ENCODE data around the gene FADS1. TPM values are rescaled to one million over a fixed set of nuclear protein-coding genes. Genes with fewer than 3 reads are reported as not detected.

FADS1 gene
- total and polyA plus RNA-seq, 7 donors, result 8.6 to 93.2 (median 17.2) TPM

DNA sequence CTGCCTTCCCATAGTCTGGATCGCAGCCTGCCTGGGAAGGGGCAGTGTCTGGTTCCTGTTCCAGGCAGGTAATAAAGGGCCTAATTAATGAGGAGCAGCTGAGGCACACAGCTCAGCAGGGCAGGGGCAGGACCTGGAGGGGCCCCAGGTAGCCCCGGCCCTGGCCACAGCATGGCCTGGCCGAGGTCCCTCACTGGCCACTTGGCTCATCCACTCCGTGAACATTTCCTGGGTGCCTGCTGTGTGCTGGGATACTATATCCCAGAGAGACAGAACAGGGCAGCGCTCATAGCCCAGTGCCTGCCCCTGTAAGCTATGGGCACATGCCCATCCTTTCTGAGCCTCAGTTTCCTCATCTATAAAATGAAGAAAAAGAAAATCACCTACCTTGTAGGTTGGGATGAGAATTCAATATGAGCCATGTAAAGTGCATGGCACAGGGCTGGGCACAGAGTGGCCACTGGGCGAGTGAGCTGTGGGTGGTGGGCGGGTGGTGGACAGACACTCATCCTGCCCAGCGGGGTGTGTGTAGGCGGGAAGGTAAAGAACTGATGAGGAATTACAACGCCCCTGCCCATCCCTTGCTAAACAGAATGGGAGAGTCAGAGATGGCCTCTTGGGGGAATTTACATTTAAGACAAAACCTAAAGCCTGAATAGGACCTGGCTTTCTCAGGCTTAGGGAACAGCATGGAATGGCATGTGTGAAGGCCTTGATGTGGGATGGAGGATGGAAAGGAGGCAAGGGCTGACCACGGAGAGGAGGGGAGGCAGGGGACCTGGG is 55.2 kb downstream of the FADS1 start:
- Histone ChIP-seq H3K27ac (no peak overlapping the region), H3K9me3 (no peaks in the 10 kb centered on the region), H3K4me3 (no peak overlapping the region), H3K36me3 (ENCODE audit: insufficient read depth in 1 of 2, low read depth in 1 of 2) (no peaks in the 10 kb centered on the region), H3K27me3 (ENCODE audit: insufficient read depth in 3 of 3, low read length in 2 of 3) (peaks cover 0 to 26% (median 10%) of the 10 kb centered on the region in 3 donors), H3K4me1 (no peaks in the 10 kb centered on the region)
- WGBS, 3 donors, result 68 to 79% (median 70%) methylated on average over 11 of the region's 11 CpGs
- TF ChIP-seq, protein P1, sequence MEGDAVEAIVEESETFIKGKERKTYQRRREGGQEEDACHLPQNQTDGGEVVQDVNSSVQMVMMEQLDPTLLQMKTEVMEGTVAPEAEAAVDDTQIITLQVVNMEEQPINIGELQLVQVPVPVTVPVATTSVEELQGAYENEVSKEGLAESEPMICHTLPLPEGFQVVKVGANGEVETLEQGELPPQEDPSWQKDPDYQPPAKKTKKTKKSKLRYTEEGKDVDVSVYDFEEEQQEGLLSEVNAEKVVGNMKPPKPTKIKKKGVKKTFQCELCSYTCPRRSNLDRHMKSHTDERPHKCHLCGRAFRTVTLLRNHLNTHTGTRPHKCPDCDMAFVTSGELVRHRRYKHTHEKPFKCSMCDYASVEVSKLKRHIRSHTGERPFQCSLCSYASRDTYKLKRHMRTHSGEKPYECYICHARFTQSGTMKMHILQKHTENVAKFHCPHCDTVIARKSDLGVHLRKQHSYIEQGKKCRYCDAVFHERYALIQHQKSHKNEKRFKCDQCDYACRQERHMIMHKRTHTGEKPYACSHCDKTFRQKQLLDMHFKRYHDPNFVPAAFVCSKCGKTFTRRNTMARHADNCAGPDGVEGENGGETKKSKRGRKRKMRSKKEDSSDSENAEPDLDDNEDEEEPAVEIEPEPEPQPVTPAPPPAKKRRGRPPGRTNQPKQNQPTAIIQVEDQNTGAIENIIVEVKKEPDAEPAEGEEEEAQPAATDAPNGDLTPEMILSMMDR (IDR thresholded peaks at IDR 0.05), result no peak
- intact Hi-C loops (cut with DNase I), result no loop called here
- ATAC-seq (no peak), DNase-seq (no peak)

DNA sequence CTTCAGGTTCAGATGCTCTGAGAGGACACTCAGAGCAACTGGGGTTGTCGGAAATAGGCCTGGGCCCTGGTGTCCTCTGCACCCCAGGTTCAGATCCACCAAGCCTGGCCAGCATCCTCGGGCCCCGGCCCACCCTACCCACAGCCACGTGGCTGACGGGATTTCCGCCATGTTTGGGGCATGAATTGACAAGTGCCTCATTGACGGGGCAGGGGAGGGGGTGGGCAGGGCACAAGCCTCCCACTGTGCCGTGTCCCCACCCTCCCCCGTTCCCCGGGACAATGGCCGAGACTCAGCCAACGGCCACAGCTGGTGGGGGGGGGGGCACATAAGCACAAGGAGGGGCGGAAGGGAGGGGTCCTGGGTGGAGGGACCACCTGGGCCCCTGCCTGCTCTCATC is 55.9 kb downstream of the FADS1 start:
- no peak for DNase-seq
- peaks cover 0 to 26% (median 10%) of the 10 kb centered on the region in 3 donors for H3K27me3 ChIP-seq (ENCODE audit: insufficient read depth in 3 of 3, low read length in 2 of 3)
- no peaks in the 10 kb centered on the region for H3K9me3 ChIP-seq
- WGBS, 3 donors, result 36 to 53% (median 40%) methylated on average over 12 to 13 of the region's 13 CpGs
- no peak overlapping the region for H3K27ac ChIP-seq
- H3K4me3 ChIP-seq, result no peak overlapping the region
- intact Hi-C loops (cut with DNase I), result no loop called here
- no peaks in the 10 kb centered on the region for H3K36me3 ChIP-seq (ENCODE audit: insufficient read depth in 1 of 2, low read depth in 1 of 2)
- ATAC-seq, result no peak
- TF ChIP-seq, protein P1 (IDR thresholded peaks at IDR 0.05), result no peak
- H3K4me1 ChIP-seq, result no peaks in the 10 kb centered on the region

DNA sequence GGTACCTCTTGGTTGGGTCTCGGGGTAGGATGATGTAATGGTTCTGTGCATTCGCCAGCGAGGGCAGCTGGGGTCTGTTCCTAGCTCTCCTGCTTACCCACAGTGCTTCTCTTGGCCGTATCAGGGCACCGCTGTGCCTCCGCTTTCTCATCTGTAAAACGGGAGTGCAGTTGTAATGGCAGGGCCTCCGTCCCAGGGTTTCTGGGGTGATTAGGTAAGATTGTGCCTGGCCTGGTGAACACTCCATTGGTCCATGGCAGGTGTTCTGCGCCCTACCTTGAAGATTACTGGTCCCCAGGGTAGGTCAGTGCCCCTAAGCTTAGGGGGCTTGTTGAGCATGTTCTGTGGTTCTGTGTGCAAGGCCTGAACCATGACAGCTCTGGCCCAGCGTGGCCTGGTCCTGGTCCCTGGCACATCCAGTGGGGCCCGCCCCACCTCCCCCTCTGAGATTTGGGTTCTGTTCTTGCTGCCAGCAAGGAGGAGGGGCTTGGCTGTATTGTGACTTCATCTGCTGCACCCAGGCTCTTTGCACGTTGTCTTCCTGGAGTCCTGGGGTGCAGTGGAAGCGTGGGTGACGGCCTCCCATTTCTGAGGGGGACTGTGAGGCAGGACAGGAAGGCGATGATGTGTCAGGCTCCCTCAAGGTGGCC is 59.5 kb downstream of the FADS1 start:
- ATAC-seq, result no peak
- H3K9me3 ChIP-seq, result no peaks in the 10 kb centered on the region

DNA sequence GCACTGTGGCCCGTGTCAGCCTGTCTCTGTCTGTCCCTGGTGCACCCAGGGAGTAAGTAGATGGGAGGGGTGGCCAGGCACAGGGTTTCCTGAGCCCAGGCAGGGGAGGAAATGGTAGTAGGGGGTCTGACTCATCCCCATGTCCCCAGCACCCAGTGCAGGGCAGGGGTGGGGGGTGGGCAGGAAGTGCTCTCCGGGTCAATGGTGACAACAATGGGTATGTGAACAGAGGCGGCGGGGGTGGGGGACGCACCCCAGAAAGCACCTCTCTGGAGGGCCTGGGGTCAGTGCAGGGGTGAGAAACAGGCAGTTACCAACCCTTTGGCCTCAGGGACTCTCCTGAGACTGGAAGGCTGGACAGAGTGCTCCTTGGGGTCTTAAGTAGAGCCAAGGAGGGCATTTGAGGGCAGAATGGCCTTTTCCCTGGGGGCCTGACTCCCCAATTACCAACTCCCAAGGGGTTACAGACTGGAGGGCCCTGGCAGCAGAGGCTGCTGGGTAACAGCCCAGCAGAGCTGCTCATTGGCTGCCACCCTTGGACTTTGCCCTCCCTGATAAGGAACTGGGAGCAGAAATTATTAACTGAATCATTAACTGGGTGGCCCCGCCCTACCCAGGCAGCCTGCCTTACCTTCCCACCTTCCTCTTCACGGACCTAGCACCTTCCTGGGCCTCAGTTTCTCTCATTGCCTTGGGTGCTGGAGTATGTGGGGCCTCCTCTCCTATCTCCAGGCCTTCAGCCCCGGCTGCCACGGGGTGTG is 60.2 kb downstream of the FADS1 start:
- Histone ChIP-seq H3K4me1 (no peaks in the 10 kb centered on the region), H3K27ac (no peak overlapping the region), H3K4me3 (no peak overlapping the region), H3K36me3 (ENCODE audit: insufficient read depth in 1 of 2, low read depth in 1 of 2) (no peaks in the 10 kb centered on the region), H3K9me3 (no peaks in the 10 kb centered on the region), H3K27me3 (ENCODE audit: insufficient read depth in 3 of 3, low read length in 2 of 3) (peaks cover 0 to 12% (median 3%) of the 10 kb centered on the region in 3 donors)
- intact Hi-C loops (cut with DNase I), result no loop called here
- TF ChIP-seq, protein P1 (IDR thresholded peaks at IDR 0.05), result no peak
- 69 to 77% (median 73%) methylated on average over 9 of the region's 9 CpGs for WGBS, 3 donors
- DNase-seq (no peak), ATAC-seq (no peak)

More for the DNA sequence above, 59.5 kb downstream of the FADS1 start:
- TF ChIP-seq, protein P1 (IDR thresholded peaks at IDR 0.05), result no peak
- Histone ChIP-seq H3K4me1 (no peaks in the 10 kb centered on the region), H3K27ac (no peak overlapping the region), H3K4me3 (no peak overlapping the region), H3K27me3 (ENCODE audit: insufficient read depth in 3 of 3, low read length in 2 of 3) (peaks cover 0 to 13% (median 5%) of the 10 kb centered on the region in 3 donors), H3K36me3 (ENCODE audit: insufficient read depth in 1 of 2, low read depth in 1 of 2) (no peaks in the 10 kb centered on the region)
- intact Hi-C loops (cut with DNase I), result no loop called here
- no peak for DNase-seq
- 86 to 87% (median 86%) methylated on average over 15 of the region's 15 CpGs for WGBS, 3 donors

Data from psoas muscle (tissue), 8 donors.